GM18873 (cell line): ENCODE data around the gene MAPRE2.
"Not testable (repeated sequence)": the region's sequence is repeated elsewhere in the genome, so short reads cannot be mapped to it uniquely, and the experiment has no call there.

Source experiments
- ATAC-seq: cut with Tn5 transposase; IDR thresholded peaks from one replicate; pipeline ENCODE4 v1.9.1; 2021; ENCODE audit warnings: mild to moderate bottlenecking, moderate library complexity, moderate number of reproducible peaks; ENCODE audit not compliant: unreplicated experiment, low FRiP score

The MAPRE2 gene

GRCh38 chr18:35087726-35088125 lies 46.5 kb downstream of the MAPRE2 start:
- no peak for ATAC-seq

DNA sequence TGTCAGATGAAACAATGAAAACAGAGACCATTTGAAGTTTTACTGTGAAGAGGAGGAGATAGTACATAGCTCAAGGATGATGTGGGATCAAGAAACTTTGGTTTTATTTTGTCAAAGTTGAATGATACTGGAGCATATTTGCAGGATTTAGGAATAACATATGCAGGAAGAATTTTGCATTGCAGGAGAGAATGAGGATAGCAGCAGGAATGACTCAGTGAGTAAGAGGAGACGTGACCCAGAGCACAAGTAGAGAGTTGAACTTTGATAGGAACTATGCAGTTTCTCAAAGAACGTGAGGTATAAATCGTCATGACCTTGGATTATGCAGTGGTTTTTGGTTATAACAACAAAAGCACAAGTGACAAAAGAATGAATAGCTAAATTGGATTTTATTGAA lies 47.7 kb downstream of the MAPRE2 start:
- ATAC-seq: no peak

GRCh38 chr18:35089382-35089781 lies 48.2 kb downstream of the MAPRE2 start:
- no peak for ATAC-seq

GRCh38 chr18:35089891-35090550 lies 48.8 kb downstream of the MAPRE2 start:
- no peak for ATAC-seq

DNA sequence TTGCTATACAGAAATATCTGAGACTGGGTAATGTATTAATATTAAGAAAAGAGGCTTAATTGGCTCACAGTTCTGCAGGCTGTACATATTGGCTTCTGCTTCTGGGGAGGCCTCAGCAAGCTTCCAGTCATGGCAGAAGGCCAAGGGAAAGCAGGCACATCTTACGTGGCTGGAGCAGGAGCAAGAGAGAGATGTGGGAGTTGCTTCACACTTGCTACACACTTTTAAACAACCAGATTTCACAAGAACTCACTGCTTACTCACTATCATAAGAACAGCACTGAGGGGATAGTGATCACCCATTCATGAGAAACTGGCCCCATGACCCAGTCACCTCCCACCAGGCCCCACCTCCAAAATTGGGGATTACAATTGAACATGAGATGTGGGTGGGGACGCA lies 50.6 kb downstream of the MAPRE2 start:
- ATAC-seq: no peak

- peak; percentile 88 for ATAC-seq
These were observed 54.9 kb downstream of the MAPRE2 start for GRCh38 chr18:35095983-35096676.

- no peak for ATAC-seq
These were observed 55.4 kb downstream of the MAPRE2 start for GRCh38 chr18:35096677-35097011.

GRCh38 chr18:35097195-35097594 lies 56.0 kb downstream of the MAPRE2 start:
- no peak for ATAC-seq

GRCh38 chr18:35097763-35098162 lies 56.5 kb downstream of the MAPRE2 start:
- ATAC-seq: no peak

DNA sequence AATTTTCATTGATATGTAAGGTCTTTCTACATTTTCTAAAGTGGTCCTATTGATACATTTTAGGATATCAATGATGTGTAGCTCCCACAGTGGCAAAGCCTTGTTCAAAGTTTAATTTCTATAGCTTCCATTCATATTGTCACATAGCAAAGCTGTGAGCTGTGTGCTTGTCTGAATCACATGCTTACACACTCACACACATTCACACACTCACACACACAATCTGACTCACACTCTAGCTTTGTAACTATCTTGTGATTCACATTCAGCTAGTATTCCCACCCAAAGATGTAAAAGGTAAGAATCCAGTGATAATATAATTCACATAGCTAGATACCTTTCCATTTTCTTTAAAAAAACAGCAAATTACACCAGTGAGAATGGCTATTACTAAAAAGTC lies 58.7 kb downstream of the MAPRE2 start:
- ATAC-seq: no peak

GRCh38 chr18:35104391-35105051 lies 63.3 kb downstream of the MAPRE2 start:
- no peak for ATAC-seq

GRCh38 chr18:35106013-35106844 lies 65.0 kb downstream of the MAPRE2 start:
- ATAC-seq: no peak

GRCh38 chr18:35106845-35107148 lies 65.6 kb downstream of the MAPRE2 start:
- ATAC-seq: no peak

GRCh38 chr18:35107216-35107615 lies 66.0 kb downstream of the MAPRE2 start:
- ATAC-seq: no peak

DNA sequence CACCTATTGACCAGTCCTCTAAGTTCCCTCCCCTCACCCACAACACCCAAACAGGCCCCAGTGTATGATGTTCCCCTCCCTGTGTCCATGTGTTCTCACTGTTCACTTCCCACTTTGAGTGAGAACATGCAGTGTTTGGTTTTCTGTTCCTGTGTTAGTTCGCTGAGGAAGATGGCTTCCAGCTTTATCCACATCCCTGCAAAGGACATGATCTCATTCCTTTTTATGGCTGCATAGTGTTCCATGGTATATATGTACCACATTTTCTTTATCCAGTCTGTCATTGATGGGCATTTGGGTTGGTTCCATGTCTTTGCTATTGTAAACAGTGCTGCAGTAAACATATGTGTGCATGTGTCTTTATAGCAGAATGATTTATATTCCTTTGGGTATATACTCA lies 66.9 kb downstream of the MAPRE2 start:
- ATAC-seq: not testable (repeated sequence)

GRCh38 chr18:35110059-35110458 lies 68.8 kb downstream of the MAPRE2 start:
- no peak for ATAC-seq

GRCh38 chr18:35110554-35111485 lies 69.6 kb downstream of the MAPRE2 start:
- ATAC-seq: no peak

DNA sequence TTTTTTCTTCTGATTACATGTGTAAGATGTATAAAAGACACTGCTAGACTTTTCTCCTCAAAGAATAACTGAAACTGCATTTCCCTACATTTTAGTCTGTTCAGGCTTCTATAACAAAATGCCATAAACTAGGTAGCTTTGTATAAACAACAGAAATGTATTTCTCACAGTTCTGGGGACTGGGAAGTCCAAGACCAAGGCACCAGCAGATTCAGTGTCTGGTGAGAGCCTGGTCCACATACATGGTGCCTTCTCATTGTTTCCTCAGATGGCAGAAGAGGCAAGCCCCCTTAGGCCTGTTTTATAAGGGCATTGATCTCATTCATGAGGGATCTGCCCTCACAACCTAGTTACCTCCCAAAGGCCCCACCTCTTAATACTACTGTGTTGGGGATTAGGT lies 71.5 kb downstream of the MAPRE2 start:
- ATAC-seq: no peak

DNA sequence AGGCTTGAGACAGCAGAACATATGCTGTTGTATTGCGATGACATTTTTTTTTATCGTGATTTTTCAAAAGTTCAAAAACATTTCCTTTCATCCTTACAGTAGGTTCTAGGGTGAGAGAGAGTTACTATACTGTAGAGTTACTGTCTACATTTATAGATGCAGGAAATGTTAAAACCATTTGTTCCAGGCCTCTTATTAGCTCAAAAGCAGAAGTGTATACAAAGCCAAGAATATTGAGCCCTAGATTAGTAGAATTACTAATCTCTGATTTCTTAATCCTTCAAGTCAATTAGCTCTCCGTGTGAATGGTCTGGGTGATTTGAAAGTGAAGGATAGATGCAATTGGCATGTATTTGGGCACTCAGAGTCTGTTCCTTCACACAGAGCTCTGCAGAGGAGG lies 73.1 kb downstream of the MAPRE2 start:
- no peak for ATAC-seq

- ATAC-seq: no peak
These were observed 75.6 kb downstream of the MAPRE2 start for GRCh38 chr18:35116784-35117318.
